Spleen (tissue), 11 donors: Measurements from ENCODE around the gene RAPGEFL1. TPM values are rescaled to one million over a fixed set of nuclear protein-coding genes. Genes with fewer than 3 reads are reported as not detected.

Experiments used
- DNase-seq: peaks from one replicate; pipeline ENCODE4 v3.0.0-alpha.2; 2020
- H3K27ac ChIP-seq, 8 donors: fragments of 200-600 bp; sonication (generic) in 7 of 8; 1 replicate in 4 of 8; 2 replicates in 4 of 8; pipeline versions ENCODE4 v1.5.0 to v1.8.0; 2016 to 2021; ENCODE audit warnings: inconsistent platforms in 4 of 8, mild to moderate bottlenecking in 4 of 8, moderate library complexity in 1 of 8
- H3K27me3 ChIP-seq, 7 donors: fragments of 200-600 bp; sonication (generic) in 6 of 7; replicated peaks in 1 of 7; 1 replicate in 4 of 7; 2 replicates in 3 of 7; pipeline versions ENCODE4 v1.5.0 to v1.8.0; 2016 to 2021; ENCODE audit warnings: inconsistent platforms in 3 of 7, mild to moderate bottlenecking in 1 of 7
- H3K36me3 ChIP-seq, 6 donors: fragments of 200-600 bp; sonication (generic) in 5 of 6; 1 replicate in 4 of 6; 2 replicates in 2 of 6; pipeline versions ENCODE4 v1.5.0 to v1.8.0; 2016 to 2021; ENCODE audit warnings: inconsistent platforms in 2 of 6
- H3K4me1 ChIP-seq, 6 donors: fragments of 200-600 bp; sonication (generic) in 5 of 6; 1 replicate in 3 of 6; 2 replicates in 3 of 6; pipeline versions ENCODE4 v1.5.0 to v1.8.0; 2016 to 2021; ENCODE audit warnings: inconsistent platforms in 3 of 6
- H3K4me3 ChIP-seq, 8 donors: fragments of 200-600 bp; sonication (generic) in 7 of 8; 1 replicate in 4 of 8; 2 replicates in 4 of 8; pipeline versions ENCODE4 v1.5.0 to v1.8.0; 2016 to 2021; ENCODE audit warnings: inconsistent platforms in 4 of 8, mild to moderate bottlenecking in 4 of 8, moderate library complexity in 2 of 8
- H3K9me3 ChIP-seq, 8 donors: fragments of 200-600 bp; sonication (generic) in 7 of 8; 1 replicate in 4 of 8; 2 replicates in 4 of 8; pipeline versions ENCODE4 v1.5.0 to v1.8.0; 2016 to 2021; ENCODE audit warnings: inconsistent platforms in 4 of 8
- POLR2A ChIP-seq, 3 donors: fragments of 450-650 bp; IDR thresholded peaks; one replicate each; pipeline ENCODE4 v1.5.1; 2017; ENCODE audit warnings: antibody characterized with exemption in 3 of 3, mild to moderate bottlenecking in 1 of 3
- POLR2AphosphoS5 ChIP-seq, 3 donors: sonication (generic); formaldehyde crosslinking; IDR thresholded peaks; one replicate each; pipeline ENCODE4 v1.5.1; 2017; ENCODE audit warnings: antibody characterized with exemption in 3 of 3
- WGBS, 5 donors: extraction: QIAGEN DNeasy Blood & Tissue Kit in 3 of 5; methylation state at CpG; one replicate each; pipeline versions ENCODE4 v1.1.5 to v1.1.7; 2013 to 2018; 5-methylcytosine and 5-hydroxymethylcytosine counted together
- intact Hi-C: fragments of 100-400 bp; cut with DNase I; formaldehyde crosslinking; loops from one replicate; pipeline ENCODE4 v1.15.0; 2023; ENCODE audit warnings: low total_unique reads
- polyA plus RNA-seq, 3 donors: library from polyadenylated mRNA; stranded (reverse); fragments of 200-250 nt; gene quantifications; one replicate each; pipeline ENCODE4 v1.2.1, GENCODE V29; 2013
- total RNA-seq, 7 donors: library from RNA; depleted of rRNA in 3 of 7; stranded (reverse); fragments of >200 nt in 3 of 7; fragmentation: NEBNext Ultra II Directional in 4 of 7; extraction: Animal tissue kit (Norgen Biotek cat#: 25700) in 4 of 7; gene quantifications; one replicate each; pipeline versions ENCODE4 v1.1.0 to v1.2.1, GENCODE V29; 2016 to 2021
- TF ChIP-seq, protein P1 (sequence below), 11 experiments: fragments of 200-600 bp in 7 of 11; fragments of 450-650 bp in 4 of 11; sonication (generic) in 4 of 11; IDR thresholded peaks in 8 of 11; conservative IDR thresholded peaks in 3 of 11; 1 replicate in 7 of 11; 2 replicates in 4 of 11; pipeline versions ENCODE4 v1.4.0 to v1.8.0; 2016 to 2021; ENCODE audit warnings: antibody characterized with exemption in 11 of 11, inconsistent platforms in 4 of 11, mild to moderate bottlenecking in 1 of 11
- donor health status: healthy with polysubstance abuse.
- donor health status: DM: no; HTN: no; CAD: no; lungs with moderate emphysema.
- donor health status: DM: no; HTN: no; CAD: no.
- donor health status: Bipolar disorder and iron deficiency.
- donor health status: healthy.
- donor health status: DM: no; HTN: no; CAD: no.
- donor health status: DM: yes; HTN: yes; CAD: no.

RAPGEFL1 gene
- total and polyA plus RNA-seq, 10 donors: 2.9 to 12.7 (median 6.4) TPM

DNA sequence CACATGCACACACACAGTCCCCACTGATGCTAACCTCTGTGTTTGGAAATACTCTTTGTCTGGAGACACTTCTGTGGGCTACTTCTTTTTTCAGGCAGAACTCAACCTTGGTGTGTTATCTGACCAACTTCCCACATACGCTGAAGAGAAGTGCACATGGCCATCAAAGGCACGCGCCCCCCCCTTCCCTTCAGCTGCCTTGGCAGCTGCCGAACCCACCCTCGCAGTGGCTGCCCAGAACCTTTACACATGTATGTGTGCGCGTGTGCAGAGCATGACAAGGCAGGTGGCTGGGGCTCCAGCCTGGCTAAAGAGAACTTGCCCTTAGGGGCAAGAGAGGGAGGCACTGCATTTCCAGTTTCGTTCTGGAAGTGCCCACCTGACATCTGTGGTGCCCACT lies 3.9 kb downstream of the RAPGEFL1 start:
- Histone ChIP-seq H3K4me1 (peaks cover 4 to 24% (median 20%) of the 10 kb centered on the region in 6 donors), H3K27me3 (peaks cover 0 to 15% (median 6%) of the 10 kb centered on the region in 7 donors), H3K27ac (no peak overlapping the region), H3K9me3 (no peaks in the 10 kb centered on the region), H3K36me3 (peaks cover 0 to 21% (median under 1%) of the 10 kb centered on the region in 6 donors), H3K4me3 (no peak overlapping the region)
- intact Hi-C loops: no loop called here
- WGBS, 5 donors: 59 to 79% (median 64%) methylated on average over 6 to 8 of the region's 8 CpGs
- TF ChIP-seq, protein P1, sequence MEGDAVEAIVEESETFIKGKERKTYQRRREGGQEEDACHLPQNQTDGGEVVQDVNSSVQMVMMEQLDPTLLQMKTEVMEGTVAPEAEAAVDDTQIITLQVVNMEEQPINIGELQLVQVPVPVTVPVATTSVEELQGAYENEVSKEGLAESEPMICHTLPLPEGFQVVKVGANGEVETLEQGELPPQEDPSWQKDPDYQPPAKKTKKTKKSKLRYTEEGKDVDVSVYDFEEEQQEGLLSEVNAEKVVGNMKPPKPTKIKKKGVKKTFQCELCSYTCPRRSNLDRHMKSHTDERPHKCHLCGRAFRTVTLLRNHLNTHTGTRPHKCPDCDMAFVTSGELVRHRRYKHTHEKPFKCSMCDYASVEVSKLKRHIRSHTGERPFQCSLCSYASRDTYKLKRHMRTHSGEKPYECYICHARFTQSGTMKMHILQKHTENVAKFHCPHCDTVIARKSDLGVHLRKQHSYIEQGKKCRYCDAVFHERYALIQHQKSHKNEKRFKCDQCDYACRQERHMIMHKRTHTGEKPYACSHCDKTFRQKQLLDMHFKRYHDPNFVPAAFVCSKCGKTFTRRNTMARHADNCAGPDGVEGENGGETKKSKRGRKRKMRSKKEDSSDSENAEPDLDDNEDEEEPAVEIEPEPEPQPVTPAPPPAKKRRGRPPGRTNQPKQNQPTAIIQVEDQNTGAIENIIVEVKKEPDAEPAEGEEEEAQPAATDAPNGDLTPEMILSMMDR (IDR thresholded peaks at IDR 0.05 in 8 of 11, conservative IDR thresholded peaks at IDR 0.05 in 3 of 11): no peak
- TF ChIP-seq POLR2A (IDR thresholded peaks at IDR 0.05) (no peak), POLR2AphosphoS5 (IDR thresholded peaks at IDR 0.05) (no peak)
- DNase-seq: peak; percentile 20

DNA sequence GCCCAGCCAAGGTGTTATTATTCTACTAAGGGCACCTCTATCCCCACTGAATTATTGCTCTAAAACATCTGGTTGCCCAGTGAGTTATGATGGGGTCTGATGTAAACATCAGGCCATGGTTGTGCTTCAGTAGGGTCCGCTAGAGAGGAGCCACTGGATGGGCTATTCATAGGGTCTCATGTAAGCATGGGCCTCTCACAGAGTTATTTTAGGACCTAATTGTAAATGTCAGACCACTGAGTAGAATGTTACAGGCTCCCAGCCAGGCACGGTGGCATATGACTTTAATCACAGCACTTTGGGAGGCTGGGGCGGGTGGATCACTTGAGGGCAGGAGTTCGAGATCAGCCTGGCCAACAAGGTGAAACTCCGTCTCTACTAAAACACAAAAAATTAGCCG lies 5.3 kb downstream of the RAPGEFL1 start:
- peaks cover 0 to 12% (median 6%) of the 10 kb centered on the region in 7 donors for H3K27me3 ChIP-seq
- peaks cover 0 to 12% (median 0%) of the 10 kb centered on the region in 6 donors for H3K36me3 ChIP-seq
- H3K4me3 ChIP-seq: no peak overlapping the region
- H3K4me1 ChIP-seq: peaks cover 0 to 13% (median 10%) of the 10 kb centered on the region in 6 donors
- H3K27ac ChIP-seq: no peak overlapping the region
- DNase-seq: peak; percentile 24
- H3K9me3 ChIP-seq: no peaks in the 10 kb centered on the region
- WGBS, 5 donors: 88 to 93% (median 92%) methylated on average over 6 of the region's 6 CpGs
- intact Hi-C loops: no loop called here
- TF ChIP-seq, protein P1 (IDR thresholded peaks at IDR 0.05 in 8 of 11, conservative IDR thresholded peaks at IDR 0.05 in 3 of 11): no peak

DNA sequence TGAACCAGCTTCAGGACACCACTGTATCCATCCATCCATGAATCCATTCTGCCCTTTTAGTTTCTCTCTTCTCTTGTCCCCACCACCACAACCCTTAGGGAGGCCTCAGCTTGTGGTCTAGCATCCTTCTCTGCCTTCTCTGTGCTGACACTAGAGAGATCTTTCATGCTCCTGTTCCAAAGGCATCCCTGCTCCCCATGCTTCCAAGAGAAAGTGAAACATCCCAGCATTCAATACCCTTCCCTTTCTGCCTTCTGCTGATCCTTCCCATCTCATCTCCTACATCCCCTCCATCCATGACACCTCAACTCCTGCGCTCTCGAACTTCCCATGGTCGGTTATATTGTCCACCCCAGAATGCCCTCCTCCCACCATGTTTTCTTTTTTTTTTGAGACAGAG lies 10.0 kb downstream of the RAPGEFL1 start:
- Histone ChIP-seq H3K9me3 (no peaks in the 10 kb centered on the region), H3K27ac (no peak overlapping the region), H3K4me1 (peaks cover 5 to 22% (median 16%) of the 10 kb centered on the region in 6 donors), H3K4me3 (no peak overlapping the region), H3K27me3 (peaks cover 0 to 5% (median 0%) of the 10 kb centered on the region in 7 donors), H3K36me3 (peaks cover 0 to 9% (median 0%) of the 10 kb centered on the region in 6 donors)
- TF ChIP-seq, protein P1 (IDR thresholded peaks at IDR 0.05 in 8 of 11, conservative IDR thresholded peaks at IDR 0.05 in 3 of 11): no peak
- TF ChIP-seq POLR2A (IDR thresholded peaks at IDR 0.05) (no peak), POLR2AphosphoS5 (IDR thresholded peaks at IDR 0.05) (no peak)
- no peak for DNase-seq
- intact Hi-C loops: no loop called here
- 87 to 92% (median 92%) methylated on average over 3 of the region's 3 CpGs for WGBS, 5 donors

DNA sequence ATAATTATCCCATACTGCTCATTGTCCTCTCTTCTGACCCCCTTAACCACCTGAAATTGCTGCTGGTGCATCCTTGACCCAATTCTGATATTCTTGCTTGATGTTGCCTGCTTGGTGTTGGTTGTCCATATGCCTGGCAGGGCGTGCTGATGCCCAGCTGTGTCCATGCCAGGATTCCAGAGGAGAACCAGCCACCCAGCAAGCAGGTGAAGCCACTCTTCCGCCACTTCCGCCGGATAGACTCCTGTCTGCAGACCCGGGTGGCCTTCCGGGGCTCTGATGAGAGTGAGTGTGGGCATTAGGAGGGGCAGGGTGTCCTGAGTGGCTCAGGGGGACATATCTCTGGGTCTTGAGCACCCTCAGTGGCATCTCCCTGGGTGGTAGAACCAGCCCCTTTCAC lies 11.4 kb downstream of the RAPGEFL1 start:
- WGBS, 5 donors: 83 to 96% (median 93%) methylated on average over 3 to 6 of the region's 6 CpGs
- no peak for DNase-seq
- TF ChIP-seq POLR2AphosphoS5 (IDR thresholded peaks at IDR 0.05) (no peak), POLR2A (IDR thresholded peaks at IDR 0.05) (no peak)
- TF ChIP-seq, protein P1 (IDR thresholded peaks at IDR 0.05 in 8 of 11, conservative IDR thresholded peaks at IDR 0.05 in 3 of 11): no peak
- no peaks in the 10 kb centered on the region for H3K9me3 ChIP-seq
- H3K27me3 ChIP-seq: peaks cover 0 to 5% (median 0%) of the 10 kb centered on the region in 7 donors
- intact Hi-C loops: no loop called here
- H3K4me3 ChIP-seq: no peak overlapping the region
- H3K27ac ChIP-seq: no peak overlapping the region
- peaks cover 0 to 17% (median 0%) of the 10 kb centered on the region in 6 donors for H3K36me3 ChIP-seq
- H3K4me1 ChIP-seq: peaks cover 5 to 30% (median 17%) of the 10 kb centered on the region in 6 donors
